ENCODE results near the gene PTPRM. TPM values are rescaled to one million over a fixed set of nuclear protein-coding genes. Genes with fewer than 3 reads are reported as not detected.

Gene PTPRM
- polyA plus RNA-seq, 1 of the 3 experiments (the other 2 are of a cell fraction), result 16.0 TPM

DNA sequence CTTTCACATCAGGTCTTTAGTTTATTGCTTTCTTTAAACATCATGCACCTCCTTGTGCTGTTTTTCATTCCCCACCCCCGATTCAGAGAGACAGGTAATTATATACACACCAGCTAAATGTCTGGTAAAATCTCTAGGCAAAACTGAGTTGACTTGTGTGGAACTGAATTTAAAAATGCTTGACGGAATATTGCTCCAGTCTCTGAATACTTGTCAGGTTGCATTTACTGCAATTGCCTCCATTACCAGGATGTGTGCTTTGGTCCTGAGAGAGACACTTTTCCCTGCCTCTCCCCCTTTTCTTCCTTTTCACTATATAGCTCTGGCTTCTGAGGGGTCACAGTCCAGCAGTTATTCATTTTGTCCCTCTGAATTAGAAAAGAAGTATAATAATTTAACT, 104.0 kb downstream of the PTPRM start:
- no peaks in the 10 kb centered on the region for H3K9me2 ChIP-seq
- no peak overlapping the region for H3K4me2 ChIP-seq
- H3K27me3 ChIP-seq (ENCODE audit: insufficient read depth), result no peaks in the 10 kb centered on the region
- no peaks in the 10 kb centered on the region for H4K20me1 ChIP-seq (ENCODE audit: insufficient read depth)
- CTCF ChIA-PET, result no interaction called here
- H3K4me1 ChIP-seq (ENCODE audit: control insufficient read depth in 1 of 2, insufficient read depth in 2 of 2, low read depth in 1 of 2, low read length in 1 of 2), result no peaks in the 10 kb centered on the region
- POLR2A ChIA-PET, result no interaction called here
- no peaks in the 10 kb centered on the region for H3K79me2 ChIP-seq (ENCODE audit: insufficient read depth)
- H3K27ac ChIP-seq (ENCODE audit: low read depth in 2 of 2, low read length in 1 of 2), result no peak overlapping the region
- TF ChIP-seq RAD21 (IDR thresholded peaks at IDR 0.05; ENCODE audit: low read length) (no peak), RFX5 (IDR thresholded peaks at IDR 0.05; ENCODE audit: low read length) (no peak), NRF1 (IDR thresholded peaks at IDR 0.05; ENCODE audit: low read depth, low read length) (no peak), FOXM1 (IDR thresholded peaks at IDR 0.05; ENCODE audit: low read depth) (no peak), ELF1 (IDR thresholded peaks at IDR 0.05) (no peak), GATA2 (CRISPR knock-in tag; IDR thresholded peaks at IDR 0.05) (no peak), EZH2phosphoT487 (IDR thresholded peaks at IDR 0.05; ENCODE audit: borderline replicate concordance, low read depth) (no peak)
- H3K4me3 ChIP-seq (ENCODE audit: low read depth in 2 of 2, low read length in 1 of 2), result no peak overlapping the region
- no peak for DNase-seq
- no peaks in the 10 kb centered on the region for H3K36me3 ChIP-seq (replicated peaks in 1 of 2; ENCODE audit: control insufficient read depth in 1 of 2, insufficient read depth in 2 of 2, low read length in 1 of 2)
- no peak overlapping the region for H3K9ac ChIP-seq
- no peaks in the 10 kb centered on the region for H3K9me3 ChIP-seq
- 33% methylated on average over 2 of the region's 2 CpGs for WGBS (ENCODE audit: low lambda C conversion rate)
- H2AFZ ChIP-seq (ENCODE audit: low read depth), result no peak overlapping the region
- no peaks in the 10 kb centered on the region for H3F3A ChIP-seq (replicated peaks; ENCODE audit: insufficient read depth)

DNA sequence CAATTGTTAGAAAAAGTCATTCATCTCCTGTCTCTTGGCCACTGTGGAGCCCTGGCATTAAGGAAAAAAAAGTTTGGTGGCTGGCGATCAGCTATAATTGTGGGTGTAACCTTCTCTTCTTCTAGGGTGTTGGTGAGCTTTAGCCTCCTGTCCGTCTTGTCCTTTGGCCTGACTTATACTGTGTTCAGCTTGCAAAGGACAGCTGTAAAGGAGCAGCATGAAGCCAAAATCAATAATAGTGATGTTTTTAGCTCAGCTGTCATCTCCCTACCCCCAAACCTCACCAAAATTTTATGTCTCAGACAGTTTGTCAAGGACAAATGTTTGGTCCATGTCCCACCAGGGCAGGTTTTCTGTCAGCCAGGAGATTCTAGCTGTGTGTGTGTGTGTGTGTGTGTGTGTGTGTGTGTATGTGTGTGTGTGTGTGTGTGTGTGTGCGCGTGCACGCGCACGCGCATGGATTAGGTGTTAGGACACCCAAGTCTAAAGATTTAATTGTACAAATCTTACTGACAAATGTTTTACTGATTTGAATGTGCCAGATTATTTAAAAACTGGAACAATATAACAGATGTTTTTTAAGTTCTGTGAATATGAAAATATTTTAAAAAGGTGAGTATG, 109.2 kb downstream of the PTPRM start:
- TF ChIP-seq FOXJ3 (CRISPR knock-in tag; IDR thresholded peaks at IDR 0.05) (no peak), FOXM1 (IDR thresholded peaks at IDR 0.05; ENCODE audit: low read depth) (no peak), SMC3 (IDR thresholded peaks at IDR 0.05; ENCODE audit: low read depth, low read length) (no peak), ELF1 (IDR thresholded peaks at IDR 0.05) (no peak), CHD2 (IDR thresholded peaks at IDR 0.05; ENCODE audit: low read length, partially characterized antibody) (no peak)
- TF ChIP-seq, protein P1, sequence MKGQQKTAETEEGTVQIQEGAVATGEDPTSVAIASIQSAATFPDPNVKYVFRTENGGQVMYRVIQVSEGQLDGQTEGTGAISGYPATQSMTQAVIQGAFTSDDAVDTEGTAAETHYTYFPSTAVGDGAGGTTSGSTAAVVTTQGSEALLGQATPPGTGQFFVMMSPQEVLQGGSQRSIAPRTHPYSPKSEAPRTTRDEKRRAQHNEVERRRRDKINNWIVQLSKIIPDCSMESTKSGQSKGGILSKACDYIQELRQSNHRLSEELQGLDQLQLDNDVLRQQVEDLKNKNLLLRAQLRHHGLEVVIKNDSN (IDR thresholded peaks at IDR 0.05; ENCODE audit: borderline replicate concordance, low read depth), result no peak
- TF ChIP-seq, protein P2, sequence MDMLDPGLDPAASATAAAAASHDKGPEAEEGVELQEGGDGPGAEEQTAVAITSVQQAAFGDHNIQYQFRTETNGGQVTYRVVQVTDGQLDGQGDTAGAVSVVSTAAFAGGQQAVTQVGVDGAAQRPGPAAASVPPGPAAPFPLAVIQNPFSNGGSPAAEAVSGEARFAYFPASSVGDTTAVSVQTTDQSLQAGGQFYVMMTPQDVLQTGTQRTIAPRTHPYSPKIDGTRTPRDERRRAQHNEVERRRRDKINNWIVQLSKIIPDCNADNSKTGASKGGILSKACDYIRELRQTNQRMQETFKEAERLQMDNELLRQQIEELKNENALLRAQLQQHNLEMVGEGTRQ (IDR thresholded peaks at IDR 0.05; ENCODE audit: borderline replicate concordance, low read depth, low read length), result no peak
- TF ChIP-seq, protein P3, sequence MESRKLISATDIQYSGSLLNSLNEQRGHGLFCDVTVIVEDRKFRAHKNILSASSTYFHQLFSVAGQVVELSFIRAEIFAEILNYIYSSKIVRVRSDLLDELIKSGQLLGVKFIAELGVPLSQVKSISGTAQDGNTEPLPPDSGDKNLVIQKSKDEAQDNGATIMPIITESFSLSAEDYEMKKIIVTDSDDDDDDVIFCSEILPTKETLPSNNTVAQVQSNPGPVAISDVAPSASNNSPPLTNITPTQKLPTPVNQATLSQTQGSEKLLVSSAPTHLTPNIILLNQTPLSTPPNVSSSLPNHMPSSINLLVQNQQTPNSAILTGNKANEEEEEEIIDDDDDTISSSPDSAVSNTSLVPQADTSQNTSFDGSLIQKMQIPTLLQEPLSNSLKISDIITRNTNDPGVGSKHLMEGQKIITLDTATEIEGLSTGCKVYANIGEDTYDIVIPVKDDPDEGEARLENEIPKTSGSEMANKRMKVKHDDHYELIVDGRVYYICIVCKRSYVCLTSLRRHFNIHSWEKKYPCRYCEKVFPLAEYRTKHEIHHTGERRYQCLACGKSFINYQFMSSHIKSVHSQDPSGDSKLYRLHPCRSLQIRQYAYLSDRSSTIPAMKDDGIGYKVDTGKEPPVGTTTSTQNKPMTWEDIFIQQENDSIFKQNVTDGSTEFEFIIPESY (IDR thresholded peaks at IDR 0.05; ENCODE audit: borderline replicate concordance, low read depth), result no peak
- Histone ChIP-seq H3K9me2 (no peaks in the 10 kb centered on the region), H3K27me3 (ENCODE audit: insufficient read depth) (no peaks in the 10 kb centered on the region), H3F3A (replicated peaks; ENCODE audit: insufficient read depth) (no peaks in the 10 kb centered on the region), H3K4me1 (ENCODE audit: control insufficient read depth in 1 of 2, insufficient read depth in 2 of 2, low read depth in 1 of 2, low read length in 1 of 2) (no peaks in the 10 kb centered on the region), H3K36me3 (replicated peaks in 1 of 2; ENCODE audit: control insufficient read depth in 1 of 2, insufficient read depth in 2 of 2, low read length in 1 of 2) (no peaks in the 10 kb centered on the region), H4K20me1 (ENCODE audit: insufficient read depth) (no peaks in the 10 kb centered on the region), H3K27ac (ENCODE audit: low read depth in 2 of 2, low read length in 1 of 2) (no peak overlapping the region), H3K79me2 (ENCODE audit: insufficient read depth) (no peaks in the 10 kb centered on the region), H3K9ac (no peak overlapping the region), H3K4me2 (no peak overlapping the region), H3K9me3 (no peaks in the 10 kb centered on the region), H2AFZ (ENCODE audit: low read depth) (no peak overlapping the region), H3K4me3 (ENCODE audit: low read depth in 2 of 2, low read length in 1 of 2) (no peak overlapping the region)
- DNase-seq, result no peak
- CTCF ChIA-PET, result no interaction called here
- 84% methylated on average over 8 of the region's 8 CpGs for WGBS (ENCODE audit: low lambda C conversion rate)
- POLR2A ChIA-PET, result no interaction called here
